HS-27A (cell line): ENCODE data around the gene SNX21.

ENCODE experiments used
- DNase-seq: peaks from one replicate; pipeline ENCODE4 v3.0.0-alpha.2; 2012; ENCODE audit warnings: low read depth, missing footprints

The SNX21 gene

GRCh38 chr20:45880988-45881788, 47.6 kb downstream of the SNX21 start, which contains the start of gene ZSWIM1:
Gene ZSWIM1 (plus strand): TSS chr20:45881227. CDS start chr20:45882593, 1,366 bp downstream.
- DNase-seq: peak; percentile 98

DNA sequence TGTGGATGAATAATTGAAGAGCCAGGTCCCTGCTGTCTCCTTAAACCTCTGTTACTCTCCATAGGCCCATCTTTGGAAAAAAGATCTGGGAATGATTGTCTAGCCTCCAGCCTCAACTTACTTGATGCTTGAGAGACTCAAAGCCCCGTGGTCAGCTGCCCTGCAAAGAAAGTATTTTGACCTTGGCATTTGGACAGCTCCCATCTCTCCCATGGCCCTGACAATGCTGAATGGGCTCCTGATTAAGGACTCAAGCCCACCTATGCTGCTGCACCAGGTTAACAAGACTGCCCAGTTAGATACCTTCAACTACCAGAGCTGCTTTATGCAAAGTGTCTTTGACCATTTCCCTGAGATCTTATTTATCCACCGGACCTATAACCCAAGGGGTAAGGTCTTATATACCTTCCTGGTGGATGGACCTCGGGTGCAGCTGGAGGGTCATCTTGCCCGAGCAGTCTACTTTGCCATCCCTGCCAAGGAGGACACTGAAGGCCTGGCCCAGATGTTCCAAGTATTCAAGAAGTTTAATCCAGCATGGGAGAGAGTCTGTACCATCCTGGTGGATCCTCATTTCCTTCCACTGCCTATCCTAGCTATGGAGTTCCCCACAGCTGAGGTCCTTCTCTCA, 49.0 kb downstream of the SNX21 start:
- DNase-seq: no peak

- DNase-seq: no peak
These were observed 49.5 kb downstream of the SNX21 start for GRCh38 chr20:45883100-45883469.

DNA sequence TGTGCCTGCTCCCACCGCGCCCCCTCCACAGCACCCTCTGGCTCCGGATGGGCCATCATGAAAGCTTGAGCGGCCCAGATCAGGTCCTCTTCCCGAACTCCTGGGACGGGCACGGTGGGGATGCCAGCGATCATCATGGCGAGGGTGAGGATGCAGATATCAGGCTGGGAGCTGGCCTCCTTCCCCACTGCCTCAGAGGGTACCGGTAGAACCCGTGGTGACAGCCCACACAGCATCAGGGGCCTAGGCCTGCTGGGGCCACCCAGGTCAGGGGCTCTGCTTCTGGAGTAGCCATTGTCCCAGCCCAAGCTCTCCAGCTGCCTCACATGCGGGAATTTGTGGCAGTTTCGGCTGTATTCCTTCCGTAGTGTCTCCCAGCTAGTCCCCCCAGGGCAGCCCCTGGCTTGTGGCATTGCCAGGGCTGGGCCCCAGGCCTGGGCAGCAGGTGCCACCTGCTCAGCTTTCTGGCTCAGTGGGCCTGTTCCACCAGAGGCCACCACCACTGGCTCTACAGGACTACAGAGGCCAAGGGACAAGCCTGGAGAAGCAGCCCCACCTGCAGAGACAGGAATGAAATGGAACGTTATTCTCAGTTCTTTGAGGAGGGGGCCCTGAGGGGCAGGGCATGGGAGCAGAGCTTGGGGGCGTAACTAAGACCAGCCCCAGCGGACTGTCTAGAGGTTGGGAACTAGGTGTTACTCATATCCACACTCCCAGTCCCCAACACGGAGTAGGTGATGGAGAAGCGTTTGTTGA, 53.2 kb downstream of the SNX21 start:
- no peak for DNase-seq

GRCh38 chr20:45887346-45887715, 53.7 kb downstream of the SNX21 start, which contains the start of gene SPATA25:
Gene SPATA25 (minus strand): TSS chr20:45887622. CDS start chr20:45887590, 32 bp downstream.
- DNase-seq: no peak

DNA sequence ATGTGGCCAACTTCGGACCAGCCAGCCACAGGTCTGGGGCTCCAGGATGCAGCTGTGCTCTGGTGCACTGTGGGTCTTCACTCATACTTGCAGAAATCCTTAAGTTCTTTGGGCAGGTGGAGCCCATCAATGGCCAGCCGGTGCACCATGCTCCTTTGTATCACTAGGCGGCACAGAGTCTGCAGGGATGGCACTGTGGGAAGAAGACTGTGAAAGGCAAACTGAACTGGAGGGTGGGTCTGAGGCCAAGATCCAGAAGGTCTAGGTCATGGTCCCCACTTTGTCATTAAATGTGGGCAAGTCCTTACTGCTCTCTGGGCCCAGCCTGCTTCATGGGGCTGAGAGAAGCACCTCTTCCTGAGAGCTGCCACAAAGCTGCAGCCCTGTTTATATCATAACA, 55.1 kb downstream of the SNX21 start:
- DNase-seq: no peak

DNA sequence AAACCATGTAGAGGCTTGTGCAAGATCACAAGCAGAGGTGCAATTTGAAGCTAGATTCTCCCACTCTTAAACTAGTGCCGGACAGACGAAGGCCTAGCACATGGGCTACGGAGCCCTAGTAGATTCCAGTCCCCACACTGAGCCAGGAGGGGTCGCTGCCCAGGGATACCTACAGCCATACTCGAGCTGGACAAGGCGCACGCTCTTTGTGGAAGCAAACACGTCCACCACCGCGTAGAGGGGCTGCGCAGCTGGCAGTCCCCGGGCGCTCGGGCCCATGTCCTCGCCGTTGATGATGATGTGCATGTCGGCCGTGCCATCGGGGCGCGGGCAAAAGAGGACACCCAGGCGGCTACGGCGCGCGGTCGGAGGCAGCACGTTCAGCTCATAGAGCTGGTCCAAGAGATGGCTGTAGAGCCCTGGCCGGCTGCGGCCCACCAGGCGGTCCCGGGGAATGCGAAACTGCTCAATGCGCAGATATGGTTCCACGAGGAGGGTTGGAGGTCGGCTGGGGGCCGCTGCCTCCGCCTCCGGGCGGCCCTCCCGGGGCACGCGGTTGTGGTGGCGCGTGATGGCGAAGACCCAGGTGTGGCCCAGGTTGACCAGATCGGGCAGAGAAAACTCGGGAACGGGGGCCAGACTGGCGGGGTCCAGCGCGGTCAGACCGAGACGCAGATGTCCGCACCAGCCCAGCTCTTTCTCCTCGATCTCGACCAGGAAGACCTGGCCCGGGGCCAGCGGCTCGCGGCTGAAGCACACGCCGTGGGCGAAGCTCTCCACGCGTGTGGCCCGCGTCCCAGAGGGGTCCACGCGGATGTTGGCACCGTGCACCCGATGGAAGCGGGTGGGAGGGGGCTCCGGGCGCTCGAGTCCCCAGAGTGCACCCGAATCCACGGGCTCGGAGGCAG, 56.7 kb downstream of the SNX21 start:
- DNase-seq: no peak

- peak; percentile 84 for DNase-seq
These were observed 57.7 kb downstream of the SNX21 start, which contains the start of the genes CTSA and NEURL2 for GRCh38 chr20:45890985-45891983. Gene CTSA (plus strand): TSS chr20:45891335. CDS start chr20:45891569, 234 bp downstream. Gene NEURL2 (minus strand): TSS chr20:45891208. CDS start chr20:45890991, 217 bp downstream.

DNA sequence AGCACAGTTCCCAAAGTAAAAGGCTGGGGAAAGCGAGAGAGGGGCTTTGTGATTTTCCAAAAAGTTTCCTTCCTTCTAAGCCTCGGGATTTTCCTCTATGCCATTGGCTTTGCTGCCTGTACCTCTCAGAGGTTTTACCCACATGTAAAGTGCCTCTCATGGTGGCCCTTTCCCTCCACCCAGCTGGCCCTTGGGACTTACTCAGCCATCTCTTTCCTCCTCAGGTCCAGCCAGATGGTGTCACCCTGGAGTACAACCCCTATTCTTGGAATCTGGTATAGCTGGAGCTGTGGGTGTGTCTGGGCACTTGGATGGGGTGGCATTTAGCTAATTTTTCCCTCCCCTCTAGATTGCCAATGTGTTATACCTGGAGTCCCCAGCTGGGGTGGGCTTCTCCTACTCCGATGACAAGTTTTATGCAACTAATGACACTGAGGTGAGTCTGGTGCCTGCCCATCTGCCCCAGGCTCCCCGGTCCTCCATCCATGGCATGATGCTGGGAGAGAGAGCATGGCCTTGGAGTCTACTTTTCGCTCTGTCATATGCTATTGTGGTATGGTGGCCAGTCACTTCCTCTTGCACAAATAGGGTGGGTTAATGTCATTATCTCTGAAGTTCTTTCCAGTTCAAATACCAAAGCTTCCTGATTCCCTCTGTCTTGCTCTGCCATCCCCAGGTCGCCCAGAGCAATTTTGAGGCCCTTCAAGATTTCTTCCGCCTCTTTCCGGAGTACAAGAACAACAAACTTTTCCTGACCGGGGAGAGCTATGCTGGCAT, 58.6 kb downstream of the SNX21 start:
- DNase-seq: no peak
